GM18867 (cell line): ENCODE data around the gene BRAF.
"Not testable (repeated sequence)": the region's sequence is repeated elsewhere in the genome, so short reads cannot be mapped to it uniquely, and the experiment has no call there.

Source experiments
- ATAC-seq: cut with Tn5 transposase; IDR thresholded peaks from one replicate; pipeline ENCODE4 v1.9.1; 2021; ENCODE audit warnings: mild to moderate bottlenecking, moderate library complexity; ENCODE audit not compliant: unreplicated experiment

BRAF gene

DNA sequence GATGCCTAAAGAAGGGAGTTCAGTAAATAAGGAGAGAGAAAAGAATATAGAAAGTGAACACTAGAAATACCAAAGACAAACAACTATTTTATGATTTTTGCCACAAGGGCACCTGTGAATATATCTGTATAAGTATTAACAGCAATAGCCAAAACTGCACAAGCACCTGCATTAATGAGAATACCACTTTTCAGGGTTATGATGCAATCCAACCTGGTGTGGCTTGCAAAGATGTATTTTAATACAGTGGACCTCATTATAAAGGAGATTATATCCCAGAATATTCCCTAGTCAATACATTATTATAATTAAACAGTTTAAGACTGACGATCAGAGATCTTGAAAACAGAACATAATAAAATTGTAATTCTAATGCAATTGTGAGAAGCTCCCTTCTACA, 4.0 kb downstream of the BRAF start:
- ATAC-seq: no peak

DNA sequence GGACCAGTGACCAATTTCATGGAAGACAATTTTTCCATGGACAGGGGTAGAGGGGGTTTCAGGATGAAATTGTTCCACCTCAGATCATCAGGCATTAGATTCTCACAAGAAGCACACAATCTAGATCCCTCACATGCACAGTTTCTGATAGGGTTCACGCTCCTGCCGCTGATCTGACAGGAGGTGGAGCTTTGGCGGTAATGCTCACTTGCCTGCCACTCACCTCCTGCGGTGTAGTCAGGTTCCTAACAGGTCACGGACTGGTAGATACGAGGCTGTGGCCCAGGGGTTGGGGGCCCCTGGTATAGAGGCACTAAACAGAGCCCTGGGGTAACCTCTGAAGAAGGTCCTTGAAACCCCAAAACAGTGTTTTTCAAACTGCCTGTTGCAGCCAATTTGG, 6.5 kb downstream of the BRAF start:
- ATAC-seq: no peak

DNA sequence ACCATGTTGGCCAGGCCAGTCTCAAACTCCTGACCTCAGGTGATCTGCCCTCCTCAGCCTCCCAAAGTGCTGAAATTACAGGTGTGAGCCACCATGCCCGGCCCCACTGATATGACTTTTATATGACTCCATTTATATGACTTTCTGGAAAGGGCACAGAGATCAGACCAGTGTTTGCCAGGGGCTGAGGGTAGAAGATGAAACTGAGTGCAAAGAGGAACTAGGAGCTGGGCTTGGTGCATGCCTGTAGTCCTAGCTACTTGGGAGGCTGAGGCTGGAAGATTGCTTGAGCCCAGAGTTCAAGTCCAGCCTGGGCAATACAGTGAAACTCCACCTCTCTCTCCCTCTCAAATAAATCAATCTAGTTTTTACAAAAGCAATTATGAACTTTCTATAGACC, 7.5 kb downstream of the BRAF start:
- ATAC-seq: no peak

DNA sequence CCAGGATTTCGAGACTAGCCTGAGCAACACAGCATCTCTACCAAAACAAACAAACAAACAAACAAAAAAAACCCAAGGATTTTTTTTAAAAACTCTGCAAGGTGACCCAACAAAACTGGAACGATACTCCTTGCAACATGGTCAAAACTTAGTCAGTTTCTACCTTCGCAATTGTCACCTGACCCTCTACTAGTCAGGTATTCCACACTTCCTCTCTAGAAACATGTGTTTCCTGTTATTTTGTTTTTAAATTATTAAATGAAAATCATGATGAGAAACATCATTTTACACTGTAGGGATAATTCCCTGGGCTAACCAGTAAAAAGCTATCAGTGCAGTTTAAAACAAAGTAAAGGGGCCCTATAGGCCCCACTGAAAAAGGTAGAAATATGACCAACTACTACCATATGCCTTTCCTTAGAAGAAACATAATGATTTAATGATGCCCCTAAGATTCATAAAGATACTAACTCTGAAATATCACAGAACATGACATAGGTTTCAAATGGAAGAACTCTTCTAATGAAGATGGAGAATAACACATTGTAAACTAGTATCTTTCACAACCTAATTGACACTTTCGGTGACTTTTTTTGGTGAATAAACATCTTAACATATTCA, 8.7 kb downstream of the BRAF start:
- ATAC-seq: no peak

DNA sequence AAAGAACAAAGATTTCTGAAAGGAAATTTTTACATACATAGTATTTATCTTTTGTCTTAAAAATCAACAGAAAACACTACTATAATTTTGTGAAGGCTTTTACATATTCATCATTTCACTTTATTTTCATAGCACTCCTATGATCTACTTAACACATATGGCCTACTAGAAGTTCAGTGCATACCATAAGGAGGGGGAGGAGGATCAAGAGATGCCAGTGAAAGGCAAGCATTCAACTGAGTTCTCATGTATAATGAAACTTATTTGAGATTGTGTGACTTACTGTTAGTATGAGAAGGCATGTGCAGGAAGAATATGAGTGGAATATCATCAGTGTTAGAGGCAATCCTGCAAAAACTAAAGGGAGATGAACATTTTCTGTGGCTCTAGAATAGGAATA, 10.6 kb downstream of the BRAF start:
- ATAC-seq: no peak

DNA sequence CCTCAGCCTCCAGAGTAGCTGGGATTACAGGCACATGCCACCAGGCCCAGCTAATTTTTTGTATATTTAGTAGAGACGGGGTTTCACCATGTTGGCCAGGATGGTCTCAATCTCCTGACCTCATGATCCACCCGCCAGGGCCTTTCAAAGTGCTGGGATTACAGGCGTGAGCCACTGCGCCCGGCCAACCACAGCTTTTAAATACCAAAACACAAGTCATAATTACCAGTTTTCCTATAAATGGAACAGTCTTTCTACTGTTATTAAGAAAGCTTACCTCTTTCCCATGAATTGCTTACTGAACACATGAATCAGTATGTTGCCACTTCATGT, 11.2 kb downstream of the BRAF start:
- not testable (repeated sequence) for ATAC-seq

DNA sequence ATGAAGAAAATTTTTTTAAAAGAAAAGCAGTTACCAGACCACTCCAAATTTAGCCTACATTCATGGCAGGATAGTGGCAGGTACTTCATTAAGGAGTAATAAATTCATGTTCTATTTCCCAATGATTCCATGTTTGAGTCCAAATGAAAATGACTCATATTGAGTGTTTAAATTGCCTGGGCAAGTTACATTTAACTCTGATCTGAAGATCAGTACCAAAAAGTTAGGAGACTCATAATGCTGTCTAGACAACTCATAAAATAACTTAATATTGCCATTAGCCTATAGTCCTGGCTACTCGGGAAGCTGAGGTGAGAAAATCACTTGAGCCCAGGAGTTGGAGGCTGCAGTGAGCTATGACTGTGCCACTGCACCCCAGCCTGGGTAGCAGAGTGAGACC, 13.0 kb downstream of the BRAF start:
- no peak for ATAC-seq

DNA sequence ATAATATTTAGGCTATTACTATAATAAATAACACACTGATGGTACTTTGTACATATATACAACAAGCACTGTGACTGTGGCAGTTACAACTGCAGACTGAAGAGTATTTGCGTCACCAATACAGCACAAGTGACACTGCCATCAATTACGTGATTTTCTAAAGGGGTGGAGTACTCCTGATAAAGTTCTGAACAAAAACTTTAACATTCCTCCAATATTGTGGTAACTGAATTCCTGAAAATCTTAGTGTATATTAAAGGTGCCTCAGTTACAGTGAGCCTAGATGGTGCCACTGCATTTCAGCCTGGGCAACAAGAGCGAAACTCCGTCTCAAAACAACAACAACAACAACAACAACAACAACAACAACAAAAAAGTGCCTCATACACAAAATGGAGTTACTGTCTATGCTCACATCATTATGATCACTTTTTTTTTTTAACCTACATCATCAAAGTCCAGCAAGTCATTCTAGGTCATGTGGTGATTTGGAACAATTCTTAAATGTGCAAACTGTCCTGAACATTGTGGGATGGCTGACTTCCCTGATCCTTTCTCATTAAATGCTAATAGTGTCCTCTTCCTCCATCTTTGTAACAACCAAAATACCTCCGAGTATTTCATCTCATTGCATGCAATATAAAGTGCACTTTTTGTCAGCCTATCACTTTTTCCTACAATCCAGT, 15.1 kb downstream of the BRAF start:
- no peak for ATAC-seq

DNA sequence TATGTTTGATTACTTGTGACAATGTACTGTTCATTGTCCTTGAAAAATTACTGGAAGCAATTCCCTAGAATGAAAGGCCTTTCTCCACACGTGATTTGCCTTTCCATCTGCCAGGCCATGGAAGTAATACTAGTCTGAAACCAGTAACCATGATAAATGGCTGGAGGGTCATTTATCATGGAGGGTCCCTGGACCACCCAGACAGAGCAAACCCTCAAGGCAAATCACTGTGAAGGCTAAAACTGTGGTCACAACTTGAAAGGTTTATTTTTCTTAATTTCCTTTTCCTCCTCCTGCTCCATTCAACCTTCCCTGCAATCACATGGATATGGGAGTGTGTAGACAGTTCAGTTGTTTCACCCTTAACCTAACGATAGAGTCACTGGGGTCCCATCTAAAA, 16.4 kb downstream of the BRAF start:
- ATAC-seq: no peak

DNA sequence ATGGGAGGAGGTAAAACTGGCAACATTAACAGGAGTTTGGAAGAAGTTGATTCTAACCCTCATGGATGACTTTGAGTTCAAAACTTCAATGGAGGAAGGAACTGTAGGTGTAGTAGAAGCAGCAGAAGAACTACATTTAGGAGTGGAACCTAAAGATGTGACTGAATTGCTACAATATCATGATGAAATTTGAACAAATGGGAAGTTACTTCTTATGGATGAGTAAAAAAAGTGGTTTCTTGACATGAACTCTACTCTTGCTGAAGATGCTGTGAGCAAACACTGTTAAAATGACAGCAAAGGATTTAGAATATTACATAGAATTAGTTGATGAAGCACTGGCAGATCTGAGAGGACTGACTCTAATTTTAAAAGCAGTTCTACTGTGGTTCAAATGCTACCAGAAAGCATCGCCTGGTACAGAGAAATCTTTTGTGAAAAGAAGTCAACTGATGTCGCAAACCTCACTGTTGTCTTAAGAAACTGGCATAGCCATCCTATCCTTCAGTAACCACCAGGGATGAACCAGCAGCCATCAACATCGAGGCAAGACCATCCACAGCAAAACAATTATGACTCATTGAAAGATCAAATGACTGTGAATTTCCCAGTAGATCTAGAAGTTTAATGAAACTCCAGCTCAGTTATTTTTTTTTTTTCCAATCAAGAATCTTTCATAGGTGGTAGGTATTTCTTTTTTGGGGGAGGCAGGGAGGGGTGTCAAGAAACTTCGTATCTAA, 20.8 kb downstream of the BRAF start:
- ATAC-seq: no peak

DNA sequence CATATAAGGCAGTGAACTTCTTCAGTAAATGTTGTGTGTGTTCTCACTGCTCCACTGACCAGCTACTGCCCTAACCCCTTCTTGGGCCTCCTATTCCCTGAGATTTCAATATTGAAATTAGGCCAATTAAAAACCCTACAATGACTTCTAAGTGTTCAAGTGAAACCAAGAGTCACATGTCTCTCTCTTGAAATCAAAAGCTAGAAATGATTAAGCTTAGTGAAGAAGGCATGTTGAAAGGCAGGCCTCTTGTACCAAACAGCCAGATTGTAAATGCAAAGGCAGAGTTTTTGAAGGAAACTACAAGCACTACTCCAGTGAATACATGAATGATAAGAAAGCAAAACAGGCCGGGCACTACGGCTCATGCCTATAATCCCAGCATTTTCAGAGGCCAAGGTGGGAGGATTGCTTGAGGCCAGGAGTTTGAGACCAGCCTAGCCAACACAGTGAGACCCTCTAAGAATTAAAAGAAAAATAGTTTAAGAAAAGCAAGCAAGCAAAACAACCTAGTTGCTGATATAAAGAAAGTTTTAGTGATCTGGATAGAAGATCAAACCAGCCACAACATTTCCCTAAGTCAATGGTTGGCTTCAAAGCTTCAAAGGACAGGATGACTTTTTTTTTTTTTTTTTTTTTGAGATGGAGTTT, 22.3 kb downstream of the BRAF start:
- ATAC-seq: peak; percentile 82

DNA sequence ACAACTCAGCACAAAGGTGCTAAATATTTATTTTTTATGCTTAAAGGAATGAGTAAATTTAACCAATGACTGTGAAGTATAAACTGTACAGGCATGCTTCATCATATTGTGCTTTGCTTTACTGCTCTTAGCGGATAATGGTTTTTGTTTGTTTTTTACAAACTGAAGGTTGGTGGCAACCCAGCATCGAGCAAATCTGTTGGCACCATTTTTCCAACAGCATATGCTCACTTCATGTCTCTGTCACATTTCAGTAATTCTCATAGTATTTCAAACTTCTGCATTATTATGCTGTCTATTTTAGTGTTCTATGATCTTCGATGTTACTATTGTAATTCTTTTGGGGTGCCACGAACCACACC, 22.8 kb downstream of the BRAF start:
- ATAC-seq: no peak

DNA sequence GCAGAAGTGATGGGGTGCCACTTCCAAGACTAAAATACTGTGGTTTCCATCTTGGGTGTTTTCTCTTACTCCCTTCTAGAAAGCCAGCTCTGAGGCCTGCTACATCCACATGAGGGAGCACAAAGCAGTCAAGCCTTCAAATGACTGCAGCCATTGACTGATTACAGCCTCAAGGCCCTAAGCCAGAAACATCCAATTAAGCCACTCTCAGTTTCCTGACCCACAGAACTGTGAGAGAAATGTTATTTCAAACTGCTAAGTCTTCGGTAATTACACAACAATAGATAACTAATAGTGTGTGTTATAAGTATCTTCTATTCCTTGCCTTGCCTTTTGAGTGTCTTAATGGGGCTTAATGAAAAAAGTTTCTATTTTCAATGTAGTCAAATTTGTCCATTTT, 24.8 kb downstream of the BRAF start:
- no peak for ATAC-seq

DNA sequence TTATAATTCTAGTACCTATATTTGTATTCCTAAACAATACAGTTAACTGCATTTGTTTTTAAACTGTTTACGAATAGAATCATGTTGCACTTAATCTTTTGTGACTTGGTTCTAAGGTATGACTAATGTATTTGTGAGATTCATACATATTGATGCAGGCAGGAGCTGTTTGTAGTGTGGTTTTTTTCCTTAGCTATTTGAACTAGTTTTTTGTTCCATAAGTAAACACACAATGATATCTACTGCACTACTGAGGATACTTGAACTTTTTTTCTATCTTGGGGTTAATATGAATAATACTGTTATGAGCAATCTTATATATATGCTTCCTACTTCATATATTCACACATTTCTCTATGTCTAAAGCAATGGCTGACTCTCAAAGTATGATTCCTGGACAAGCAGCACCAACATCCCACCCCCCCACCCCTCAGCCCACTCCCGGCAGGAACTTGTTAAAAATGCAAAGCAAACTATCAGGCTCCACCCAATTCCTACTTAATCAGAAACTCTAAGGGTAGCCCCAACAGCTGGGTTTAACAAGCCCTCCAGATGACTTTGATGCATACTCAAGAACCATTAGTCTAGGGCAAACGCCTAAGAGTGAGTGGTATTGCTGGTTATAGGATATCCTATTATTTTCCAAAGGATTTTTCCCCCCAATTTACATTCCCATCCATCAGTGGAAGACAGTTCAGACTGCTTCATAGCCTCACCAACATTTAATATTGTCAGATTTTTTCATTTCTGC, 25.8 kb downstream of the BRAF start:
- no peak for ATAC-seq

DNA sequence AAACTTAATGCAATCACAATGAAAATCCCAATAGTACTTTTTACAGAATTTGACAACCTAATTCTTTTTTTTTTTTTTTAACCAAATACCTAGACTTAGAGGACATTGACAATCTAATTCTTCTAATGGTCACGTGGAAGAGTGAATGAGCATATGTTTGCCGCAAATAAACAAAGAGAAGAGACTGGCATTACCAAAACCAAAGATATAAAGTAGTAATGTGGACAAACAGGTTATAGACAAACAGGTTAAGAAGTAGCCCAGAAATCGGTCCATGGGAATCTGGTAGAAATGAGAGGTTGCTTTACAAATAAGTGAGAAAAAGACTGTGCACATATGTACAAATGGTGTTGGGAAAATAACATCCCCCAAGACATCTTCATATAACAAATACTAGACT, 27.7 kb downstream of the BRAF start:
- ATAC-seq: no peak

DNA sequence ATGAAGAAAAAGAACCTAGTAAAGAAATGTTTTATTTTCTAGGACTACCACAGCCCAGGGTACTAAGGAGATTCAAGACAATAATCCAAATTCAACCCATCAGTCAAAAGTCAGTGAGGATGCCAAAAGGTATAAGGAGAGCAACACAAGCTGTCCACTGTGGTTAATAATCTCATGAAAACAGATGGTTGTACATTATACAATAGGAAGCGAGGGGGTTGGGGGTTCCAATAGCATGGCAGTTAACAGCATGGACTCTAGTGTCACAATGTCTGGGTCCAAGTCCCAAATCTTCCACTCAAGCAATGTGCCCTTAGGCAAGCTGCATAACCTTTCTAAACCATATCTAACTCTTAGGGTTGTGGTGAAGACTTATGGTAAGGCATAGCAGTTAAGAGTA, 35.1 kb downstream of the BRAF start:
- ATAC-seq: no peak

DNA sequence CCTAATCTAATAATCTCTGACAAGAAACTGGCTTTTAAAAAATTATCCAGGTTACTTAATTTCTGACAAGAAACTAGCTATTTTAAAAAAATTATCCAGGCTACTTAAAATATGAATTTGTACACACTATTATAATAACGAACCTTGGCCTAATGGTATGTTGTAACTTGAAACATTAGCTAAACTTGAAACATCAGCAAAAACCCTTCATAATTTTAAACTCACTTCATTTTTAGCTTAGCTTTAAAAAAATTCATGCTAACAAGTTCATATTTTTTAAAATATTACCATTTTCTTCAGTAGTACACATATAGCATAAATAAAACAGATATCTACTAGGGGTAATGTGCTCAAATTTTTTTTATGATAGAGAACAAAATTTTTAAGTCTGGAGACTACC, 35.6 kb downstream of the BRAF start:
- ATAC-seq: no peak

DNA sequence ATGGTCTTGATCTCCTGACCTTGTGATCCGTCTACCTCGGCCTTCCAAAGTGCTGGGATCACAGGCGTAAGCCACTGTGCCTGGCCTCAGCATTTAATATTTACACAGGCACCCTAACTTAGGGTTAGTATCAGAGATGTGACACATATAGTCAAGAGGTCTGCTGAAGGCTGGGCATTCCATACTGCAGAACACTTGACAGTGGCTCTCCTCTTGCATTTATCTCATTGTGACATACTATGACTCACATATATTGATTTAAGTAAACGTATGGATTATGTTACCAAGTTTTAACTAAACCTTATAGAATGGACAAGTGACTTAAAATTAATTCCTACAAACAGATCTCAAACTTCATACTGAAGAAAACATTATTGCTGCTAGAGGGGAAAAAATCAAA, 36.6 kb downstream of the BRAF start:
- ATAC-seq: no peak

DNA sequence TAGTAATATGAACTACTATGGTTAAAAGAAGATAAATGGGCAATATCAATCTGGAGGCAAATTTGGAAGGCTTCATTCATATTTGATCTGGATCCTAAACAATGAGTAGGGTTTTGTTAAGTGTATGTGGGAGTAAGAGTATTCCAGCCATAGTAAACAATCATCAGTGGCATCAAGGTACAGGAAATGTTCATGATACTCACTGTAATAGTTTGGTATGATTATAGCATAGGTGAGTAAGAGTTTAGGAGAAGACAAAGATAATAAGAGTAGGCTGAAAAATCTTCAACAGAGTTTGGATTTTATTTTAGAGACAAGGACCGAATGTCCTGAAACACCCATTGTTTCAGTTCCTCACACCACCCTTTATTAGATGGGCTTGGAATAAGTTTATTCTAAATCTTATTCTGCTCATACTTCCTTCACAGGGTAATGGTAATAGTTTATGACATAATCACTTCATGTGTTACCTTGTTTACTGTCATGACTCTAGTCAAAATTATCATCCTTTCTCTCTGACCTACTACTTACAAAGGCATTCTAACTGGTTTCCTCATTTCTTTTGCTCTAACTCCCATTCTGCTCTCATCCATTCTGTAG, 38.9 kb downstream of the BRAF start:
- ATAC-seq: no peak

DNA sequence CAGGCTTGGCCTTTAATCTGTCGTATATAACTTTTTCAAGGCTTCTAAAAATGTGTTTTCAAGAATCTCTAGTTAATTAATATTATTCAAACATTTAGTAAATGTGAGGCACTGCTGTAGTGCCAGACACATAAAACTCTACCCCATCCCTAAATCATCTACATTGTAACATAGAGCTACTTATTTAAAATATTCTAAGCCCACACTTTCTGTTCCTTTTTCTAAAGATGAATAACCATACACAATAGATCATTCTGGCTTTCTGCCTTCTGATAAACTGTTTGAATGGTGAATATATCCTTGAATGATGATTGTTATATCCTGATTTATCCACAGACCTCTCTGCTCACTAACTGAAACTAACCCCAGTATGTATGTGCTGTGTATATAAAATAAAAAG, 41.4 kb downstream of the BRAF start:
- no peak for ATAC-seq

DNA sequence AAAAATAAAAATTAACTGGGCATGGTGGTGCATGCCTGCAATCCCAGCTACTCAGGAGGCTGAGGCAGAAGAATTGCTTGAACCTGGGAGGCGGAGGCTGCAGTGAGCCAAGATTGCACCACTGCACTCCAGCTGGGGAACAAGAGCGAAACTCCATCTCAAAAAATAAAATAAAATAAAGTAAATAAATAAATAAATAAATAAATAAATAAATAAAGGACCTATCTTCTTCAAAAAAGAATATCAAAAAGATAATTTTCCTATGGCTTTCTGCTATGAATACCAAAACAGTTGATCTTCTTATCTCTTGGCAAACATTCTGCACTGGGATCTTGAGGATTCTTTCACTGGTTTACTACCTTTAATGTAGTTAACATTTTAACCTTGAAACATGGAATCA, 41.9 kb downstream of the BRAF start:
- ATAC-seq: not testable (repeated sequence)
